NCI-H2081 treated with DMSO at 0.1 percent for 48 hours (cell line): ENCODE data around the gene MARS1.
A peak's percentile ranks its signal among the peaks of the same experiment; 100 is the strongest.
"Not testable (repeated sequence)": the region's sequence is repeated elsewhere in the genome, so short reads cannot be mapped to it uniquely, and the experiment has no call there.

Experiments used
- DNase-seq: peaks from one replicate; lab custom pipeline; 2025; lab: John Stamatoyannopoulos, UW

The MARS1 gene

GRCh38 chr12:57495051-57495701 is 7.3 kb downstream of the MARS1 start:
- not testable (repeated sequence) for DNase-seq

GRCh38 chr12:57496822-57497221 is 9.0 kb downstream of the MARS1 start:
- DNase-seq: no peak

- no peak for DNase-seq
These were observed 9.6 kb downstream of the MARS1 start for GRCh38 chr12:57497223-57498131.

- no peak for DNase-seq
These were observed 10.2 kb downstream of the MARS1 start for GRCh38 chr12:57498132-57498502.

GRCh38 chr12:57498571-57498970 is 10.7 kb downstream of the MARS1 start:
- DNase-seq: no peak

GRCh38 chr12:57500213-57500612 is 12.3 kb downstream of the MARS1 start:
- DNase-seq: no peak

- not testable (repeated sequence) for DNase-seq
These were observed 14.6 kb downstream of the MARS1 start for GRCh38 chr12:57502311-57502969.

GRCh38 chr12:57506541-57506940 is 18.7 kb downstream of the MARS1 start:
- DNase-seq: not testable (repeated sequence)

GRCh38 chr12:57507796-57508195 is 19.9 kb downstream of the MARS1 start:
- not testable (repeated sequence) for DNase-seq

- no peak for DNase-seq
These were observed 23.3 kb downstream of the MARS1 start for GRCh38 chr12:57511161-57511560.

- no peak for DNase-seq
These were observed 23.9 kb downstream of the MARS1 start for GRCh38 chr12:57511588-57512325.

GRCh38 chr12:57512665-57513064 is 24.8 kb downstream of the MARS1 start:
- no peak for DNase-seq

GRCh38 chr12:57513266-57513665 is 25.4 kb downstream of the MARS1 start:
- DNase-seq: no peak

- DNase-seq: not testable (repeated sequence)
These were observed 25.8 kb downstream of the MARS1 start for GRCh38 chr12:57513677-57514076.

GRCh38 chr12:57514246-57514645 is 26.4 kb downstream of the MARS1 start:
- not testable (repeated sequence) for DNase-seq

GRCh38 chr12:57514720-57515407 is 27.0 kb downstream of the MARS1 start:
- DNase-seq: peak; percentile 57

- DNase-seq: no peak
These were observed 27.6 kb downstream of the MARS1 start for GRCh38 chr12:57515408-57515933.

- DNase-seq: no peak
These were observed 28.2 kb downstream of the MARS1 start for GRCh38 chr12:57515934-57516541.

- DNase-seq: no peak
These were observed 28.8 kb downstream of the MARS1 start for GRCh38 chr12:57516617-57517153.

GRCh38 chr12:57517187-57517586 is 29.3 kb downstream of the MARS1 start:
- DNase-seq: no peak
